Lung (tissue), 13 donors: Measurements from ENCODE around the gene TSPAN7. TPM values are rescaled to one million over a fixed set of nuclear protein-coding genes. Genes with fewer than 3 reads are reported as not detected.

ENCODE experiments used
- ATAC-seq: fragments of 200-7000 bp; cut with Tn5 transposase; one replicate; pipeline ENCODE4 v1.9.1; 2020; ENCODE audit warnings: moderate number of reproducible peaks; ENCODE audit not compliant: insufficient read depth, low FRiP score
- DNase-seq, 3 donors: peaks; one replicate each; pipeline ENCODE4 v3.0.0-alpha.2; 2013 to 2017
- H3K27ac ChIP-seq, 2 donors: one replicate each; pipeline ENCODE4 v1.5.1; 2013; ENCODE audit warnings: mild to moderate bottlenecking in 2 of 2, moderate library complexity in 2 of 2, control low read depth in 1 of 2, inconsistent platforms in 1 of 2, low read depth in 1 of 2, low read length in 1 of 2
- H3K27me3 ChIP-seq, 3 donors: one replicate each; pipeline ENCODE4 v1.5.1; 2013; ENCODE audit warnings: low read length in 2 of 3; ENCODE audit not compliant: control insufficient read depth in 3 of 3, insufficient read depth in 3 of 3
- H3K36me3 ChIP-seq, 4 donors: one replicate each; pipeline ENCODE4 v1.5.1; 2013; ENCODE audit warnings: low read length in 4 of 4, mild to moderate bottlenecking in 1 of 4, moderate library complexity in 1 of 4; ENCODE audit not compliant: control insufficient read depth in 4 of 4, insufficient read depth in 4 of 4
- H3K4me1 ChIP-seq, 5 donors: one replicate each; pipeline ENCODE4 v1.5.1; 2013; ENCODE audit warnings: low read length in 5 of 5, mild to moderate bottlenecking in 2 of 5, moderate library complexity in 1 of 5; ENCODE audit not compliant: control insufficient read depth in 5 of 5, insufficient read depth in 5 of 5
- H3K4me3 ChIP-seq: one replicate; pipeline ENCODE4 v1.5.1; 2013; ENCODE audit warnings: mild to moderate bottlenecking, control low read depth, moderate library complexity
- H3K9ac ChIP-seq, 2 donors: one replicate each; pipeline ENCODE4 v1.5.1; 2013; ENCODE audit warnings: low read length in 2 of 2, control low read depth in 1 of 2; ENCODE audit not compliant: insufficient read depth in 1 of 2
- H3K9me3 ChIP-seq, 4 donors: one replicate each; pipeline ENCODE4 v1.5.1; 2013; ENCODE audit warnings: low read length in 3 of 4, mild to moderate bottlenecking in 1 of 4, moderate library complexity in 1 of 4; ENCODE audit not compliant: control insufficient read depth in 4 of 4, insufficient read depth in 3 of 4
- CTCF ChIP-seq: IDR thresholded peaks from 2 replicates; pipeline ENCODE4 v1.5.1; 2012; ENCODE audit warnings: mild to moderate bottlenecking; ENCODE audit errors: control extremely low read depth, extremely low read depth
- WGBS, 2 donors: extraction: QIAGEN DNeasy Blood & Tissue Kit; methylation state at CpG; one replicate each; pipeline ENCODE4 v1.1.7; 2013; 5-methylcytosine and 5-hydroxymethylcytosine counted together
- polyA plus RNA-seq, 2 donors: library from polyadenylated mRNA; stranded (reverse); fragments of 200-250 nt; gene quantifications; one replicate each; pipeline ENCODE4 v1.2.1, GENCODE V29; 2013
- small RNA-seq: library from RNA; depleted of rRNA; stranded (forward); fragments of <200 nt; gene quantifications from one replicate; pipeline ENCODE3, GENCODE V24; 2014; ENCODE audit warnings: low replicate concordance
- total RNA-seq, 2 donors: library from RNA; depleted of rRNA in 1 of 2; stranded (reverse); fragments of >200 nt in 1 of 2; gene quantifications; one replicate each; pipeline ENCODE4 v1.2.1, GENCODE V29; 2014 to 2021
- donor health status: control.
- donor health status: control.
- donor health status: Bipolar disorder and iron deficiency.
- donor health status: healthy.
- donor health status: DM: yes; HTN: yes; CAD: no.

The TSPAN7 gene
- total and polyA plus RNA-seq, 4 donors = 36.4 to 52.4 (median 40.8) TPM

- H3K36me3 ChIP-seq = no peaks in the 10 kb centered on the region
- TF ChIP-seq CTCF = no peak
- no peaks in the 10 kb centered on the region for H3K9me3 ChIP-seq
- H3K4me1 ChIP-seq = no peaks in the 10 kb centered on the region
- ATAC-seq = no peak
- H3K9ac ChIP-seq = no peak overlapping the region
- WGBS, 2 donors = 49 to 100% methylated on average over 1 of the region's 1 CpG
- H3K27ac ChIP-seq = no peak overlapping the region
- H3K27me3 ChIP-seq = peaks cover 0 to 4% (median 3%) of the 10 kb centered on the region in 3 donors
- no peak overlapping the region for H3K4me3 ChIP-seq
- no peak for DNase-seq
These were observed 171.5 kb downstream of the TSPAN7 start for GRCh38 chrX:38732866-38733265.

Small RNA genes within 50 kb of the gene (small RNA-seq; reads per million reads assigned to genes)
- not detected for gene RNU7-7P

Other genes with a start within 250 kb of the TSPAN7 start
- 10 to 100 TPM; 28.0 to 60.2 TPM for gene RPGR, start 234.0 kb upstream of the TSPAN7 start, total RNA-seq
- 10 to 100 TPM; 17.6 to 27.1 TPM for gene RPGR, start 234.0 kb upstream of the TSPAN7 start, polyA plus RNA-seq
- gene OTC, start 208.9 kb upstream of the TSPAN7 start, total RNA-seq = 1 to 10 TPM; 1.2 to 1.7 TPM
- gene OTC, start 208.9 kb upstream of the TSPAN7 start, polyA plus RNA-seq = under 1 TPM; 0.40 to 0.91 TPM
- gene MID1IP1, start 239.9 kb downstream of the TSPAN7 start, total RNA-seq = 100 to 1,000 TPM in 1 of 2 donors, 10 to 100 TPM in 1; 49.0 to 130 TPM
- 100 to 1,000 TPM in 1 of 2 donors, 10 to 100 TPM in 1; 84.7 to 156 TPM for gene MID1IP1, start 239.9 kb downstream of the TSPAN7 start, polyA plus RNA-seq